ENCODE data around the gene MOB3A.
"Not testable (repeated sequence)": the region's sequence is repeated elsewhere in the genome, so short reads cannot be mapped to it uniquely, and the experiment has no call there.

The MOB3A gene

GRCh38 chr19:2129892-2130770 is 34.0 kb upstream of the MOB3A start:
- DNase-seq (ENCODE audit: low read depth): no peak
- no peak overlapping the region for H3K4me3 ChIP-seq (ENCODE audit: low read length)

DNA sequence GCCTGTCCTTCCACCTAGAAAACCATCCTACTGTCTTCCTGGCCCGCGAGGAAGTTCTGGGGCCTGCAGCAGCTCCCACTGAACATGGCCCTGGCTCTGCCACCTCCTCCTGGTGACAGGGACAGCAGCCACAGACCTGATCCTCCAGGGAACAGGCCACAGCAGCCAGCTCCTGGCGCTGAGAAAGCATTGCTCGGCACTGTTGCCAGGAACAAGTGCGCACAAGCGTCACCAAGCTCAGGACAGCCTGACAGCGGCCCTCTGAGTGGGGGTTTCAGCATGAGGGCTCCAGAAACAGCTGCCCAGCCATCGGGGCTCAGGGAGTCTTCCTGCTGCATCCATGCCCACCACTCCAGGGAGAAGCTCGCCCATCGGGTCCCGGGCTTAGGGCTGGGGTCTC is 33.4 kb upstream of the MOB3A start:
- H3K4me3 ChIP-seq (ENCODE audit: low read length): no peak overlapping the region
- TF ChIP-seq, protein P1, sequence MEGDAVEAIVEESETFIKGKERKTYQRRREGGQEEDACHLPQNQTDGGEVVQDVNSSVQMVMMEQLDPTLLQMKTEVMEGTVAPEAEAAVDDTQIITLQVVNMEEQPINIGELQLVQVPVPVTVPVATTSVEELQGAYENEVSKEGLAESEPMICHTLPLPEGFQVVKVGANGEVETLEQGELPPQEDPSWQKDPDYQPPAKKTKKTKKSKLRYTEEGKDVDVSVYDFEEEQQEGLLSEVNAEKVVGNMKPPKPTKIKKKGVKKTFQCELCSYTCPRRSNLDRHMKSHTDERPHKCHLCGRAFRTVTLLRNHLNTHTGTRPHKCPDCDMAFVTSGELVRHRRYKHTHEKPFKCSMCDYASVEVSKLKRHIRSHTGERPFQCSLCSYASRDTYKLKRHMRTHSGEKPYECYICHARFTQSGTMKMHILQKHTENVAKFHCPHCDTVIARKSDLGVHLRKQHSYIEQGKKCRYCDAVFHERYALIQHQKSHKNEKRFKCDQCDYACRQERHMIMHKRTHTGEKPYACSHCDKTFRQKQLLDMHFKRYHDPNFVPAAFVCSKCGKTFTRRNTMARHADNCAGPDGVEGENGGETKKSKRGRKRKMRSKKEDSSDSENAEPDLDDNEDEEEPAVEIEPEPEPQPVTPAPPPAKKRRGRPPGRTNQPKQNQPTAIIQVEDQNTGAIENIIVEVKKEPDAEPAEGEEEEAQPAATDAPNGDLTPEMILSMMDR (IDR thresholded peaks at IDR 0.05; ENCODE audit: insufficient read depth, low read depth, low read length, missing control alignments): no peak
- no peak for DNase-seq (ENCODE audit: low read depth)

More at GRCh38 chr19:2129892-2130770, 34.0 kb upstream of the MOB3A start:
- TF ChIP-seq, protein P1 (IDR thresholded peaks at IDR 0.05; ENCODE audit: insufficient read depth, low read depth, low read length, missing control alignments): no peak

- TF ChIP-seq, protein P1 (IDR thresholded peaks at IDR 0.05; ENCODE audit: insufficient read depth, low read depth, low read length, missing control alignments): no peak
- no peak overlapping the region for H3K4me3 ChIP-seq (ENCODE audit: low read length)
- no peak for DNase-seq (ENCODE audit: low read depth)
These were observed 32.9 kb upstream of the MOB3A start for GRCh38 chr19:2129022-2129421.

DNA sequence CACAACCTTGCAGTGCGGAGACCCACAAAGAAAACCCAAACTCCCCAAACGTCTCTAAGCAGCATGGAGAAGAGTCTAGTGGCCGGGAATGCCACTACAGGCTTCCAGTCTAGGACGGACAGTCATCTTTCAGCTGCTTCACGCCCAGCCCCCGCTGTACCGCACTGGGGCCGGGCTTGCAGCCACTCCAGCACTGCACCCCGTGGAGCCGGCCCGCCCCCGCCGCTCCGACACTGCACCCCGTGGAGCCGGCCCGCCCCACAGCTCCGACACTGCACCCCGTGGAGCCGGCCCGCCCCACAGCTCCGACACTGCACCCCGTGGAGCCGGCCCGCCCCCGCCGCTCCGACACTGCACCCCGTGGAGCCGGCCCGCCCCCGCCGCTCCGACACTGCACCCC is 32.1 kb upstream of the MOB3A start:
- not testable (repeated sequence) for DNase-seq (ENCODE audit: low read depth); H3K4me3 ChIP-seq (ENCODE audit: low read length)

DNA sequence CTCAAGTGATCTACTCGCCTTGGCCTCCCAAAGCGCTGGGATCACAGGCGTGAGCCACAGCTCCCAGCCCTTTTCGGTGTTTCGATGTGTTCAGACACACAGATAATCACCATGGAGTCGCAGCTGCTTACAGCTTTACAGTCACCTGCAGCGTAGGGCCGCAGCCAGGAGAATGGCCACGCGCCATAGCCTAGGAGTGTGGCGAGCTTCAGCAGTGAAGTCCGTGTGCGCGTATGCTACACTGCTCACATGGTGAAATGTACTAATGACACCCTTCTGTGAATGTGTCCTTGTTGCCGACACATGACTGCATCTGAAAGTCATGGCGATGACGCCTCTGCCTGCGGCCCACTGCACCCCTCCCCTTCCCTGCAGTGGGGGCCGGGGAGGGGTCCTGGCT is 31.6 kb upstream of the MOB3A start:
- TF ChIP-seq, protein P1 (IDR thresholded peaks at IDR 0.05; ENCODE audit: insufficient read depth, low read depth, low read length, missing control alignments): no peak
- DNase-seq (ENCODE audit: low read depth): no peak
- no peak overlapping the region for H3K4me3 ChIP-seq (ENCODE audit: low read length)

DNA sequence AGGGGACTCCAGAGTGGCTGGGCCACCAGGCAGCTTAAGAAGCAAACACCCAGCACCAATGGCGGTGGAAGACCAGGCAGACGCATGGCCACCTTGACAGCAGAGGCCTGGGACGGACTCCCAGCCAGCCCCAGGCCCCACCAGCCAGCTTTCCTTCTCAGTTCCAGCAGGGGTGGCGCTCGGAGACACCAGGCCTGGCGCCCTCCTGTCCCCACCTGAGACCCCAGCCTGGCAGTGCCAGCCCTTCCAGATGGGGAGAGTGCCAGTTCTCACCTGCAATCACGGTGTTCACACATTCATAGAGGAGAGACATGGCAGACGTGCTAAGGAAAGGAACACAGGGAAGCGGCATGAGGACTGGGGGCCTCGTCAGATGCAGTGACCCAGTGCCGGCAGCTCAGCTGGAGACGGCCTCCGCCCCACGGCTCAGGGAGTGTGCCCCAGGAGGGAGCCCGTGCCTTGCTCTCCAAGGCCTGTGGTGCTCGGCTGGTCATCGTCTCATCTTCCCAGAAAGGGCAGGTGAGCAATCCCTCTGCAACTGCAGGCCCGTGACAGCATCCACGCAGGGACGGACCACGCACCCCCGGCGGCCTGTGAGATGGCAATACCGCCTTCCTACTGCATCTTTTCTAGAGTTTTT is 30.9 kb upstream of the MOB3A start:
- TF ChIP-seq, protein P1 (IDR thresholded peaks at IDR 0.05; ENCODE audit: insufficient read depth, low read depth, low read length, missing control alignments): no peak
- no peak overlapping the region for H3K4me3 ChIP-seq (ENCODE audit: low read length)
- DNase-seq (ENCODE audit: low read depth): no peak

- TF ChIP-seq, protein P1 (IDR thresholded peaks at IDR 0.05; ENCODE audit: insufficient read depth, low read depth, low read length, missing control alignments): no peak
- no peak overlapping the region for H3K4me3 ChIP-seq (ENCODE audit: low read length)
- peak; percentile 13 for DNase-seq (ENCODE audit: low read depth)
These were observed 27.7 kb upstream of the MOB3A start for GRCh38 chr19:2123682-2124387.

All from epithelial cell of esophagus (primary cell).